T-helper 17 cell (primary cell): ENCODE measurements around the gene PDCD6IP. TPM values are rescaled to one million over a fixed set of nuclear protein-coding genes. Genes with fewer than 3 reads are reported as not detected.
A peak's percentile ranks its signal among the peaks of the same experiment; 100 is the strongest.
"Not testable (repeated sequence)": the region's sequence is repeated elsewhere in the genome, so short reads cannot be mapped to it uniquely, and the experiment has no call there.

Experiments used
- ATAC-seq: fragments of 150-1000 bp; cut with Tn5 transposase; 2 replicates; pipeline ENCODE4 v1.10.0; 2021; ENCODE audit warnings: mild to moderate bottlenecking, moderate library complexity
- DNase-seq, 3 donors: peaks; one replicate each; pipeline versions ENCODE4 v3.0.0 to v3.0.0-alpha.2; 2020 to 2021
- H3K9me3 ChIP-seq: one replicate; pipeline ENCODE4 v1.7.0; 2013; ENCODE audit warnings: low read length, mild to moderate bottlenecking; ENCODE audit not compliant: control insufficient read depth, poor library complexity, severe bottlenecking
- H3K27ac Mint-ChIP-seq: one replicate; pipeline ENCODE4 v1.8.0; 2022; ENCODE audit warnings: mild to moderate bottlenecking, moderate library complexity, mixed read lengths
- H3K27me3 Mint-ChIP-seq: one replicate; pipeline ENCODE4 v1.8.0; 2022; ENCODE audit warnings: mixed read lengths
- H3K36me3 Mint-ChIP-seq: one replicate; pipeline ENCODE4 v1.8.0; 2022; ENCODE audit warnings: low read depth, mixed read lengths
- H3K4me1 Mint-ChIP-seq: one replicate; pipeline ENCODE4 v1.8.0; 2022; ENCODE audit warnings: mild to moderate bottlenecking, mixed read lengths
- H3K4me3 Mint-ChIP-seq: one replicate; pipeline ENCODE4 v1.8.0; 2022; ENCODE audit warnings: mild to moderate bottlenecking, moderate library complexity, mixed read lengths
- total RNA-seq, 4 donors: library from RNA in 2 of 4; stranded (reverse) in 2 of 4; gene quantifications; one replicate each; pipeline ENCODE4 v1.2.3 and lab custom pipeline; 2022 to 2026

The PDCD6IP gene
- total RNA-seq, 2 donors from 2014 or later = 149 to 156 TPM

DNA sequence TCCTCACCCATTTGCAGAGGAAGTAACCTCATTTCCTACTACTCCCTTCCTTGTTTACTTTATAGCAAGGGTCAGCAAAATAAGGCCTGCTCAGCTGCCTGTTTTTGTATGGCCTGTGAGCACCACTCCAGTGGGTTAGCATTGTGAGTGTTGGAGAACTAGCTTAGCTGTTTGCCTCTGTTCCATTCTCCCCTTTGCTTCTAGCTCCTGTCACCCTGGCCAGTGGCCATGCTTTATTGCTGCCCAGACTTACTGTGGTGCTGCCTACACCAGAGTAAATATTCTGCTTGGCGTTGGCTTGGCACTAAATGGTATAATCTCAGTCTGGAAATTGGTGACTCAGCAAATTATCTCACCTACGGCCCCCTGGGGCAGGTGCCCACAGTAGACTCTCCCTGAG, 8.8 kb downstream of the PDCD6IP start:
- no peaks in the 10 kb centered on the region for H3K9me3 ChIP-seq
- no peak overlapping the region for H3K4me3 Mint-ChIP-seq
- H3K27me3 Mint-ChIP-seq = no peaks in the 10 kb centered on the region
- DNase-seq (no peak), ATAC-seq (no peak)
- H3K36me3 Mint-ChIP-seq = peaks cover 6% of the 10 kb centered on the region
- peaks cover 64% of the 10 kb centered on the region for H3K4me1 Mint-ChIP-seq
- peak overlapping the region; percentile 82 for H3K27ac Mint-ChIP-seq

GRCh38 chr3:33808559-33808958, 10.1 kb downstream of the PDCD6IP start:
- no peak overlapping the region for H3K4me3 Mint-ChIP-seq

GRCh38 chr3:33810545-33810944, 12.1 kb downstream of the PDCD6IP start:
- Mint-ChIP-seq H3K27me3 (no peaks in the 10 kb centered on the region), H3K36me3 (peaks cover 6% of the 10 kb centered on the region), H3K4me1 (peaks cover 52% of the 10 kb centered on the region), H3K27ac (peak overlapping the region; percentile 82), H3K4me3 (no peak overlapping the region)
- ATAC-seq = no peak
- no peaks in the 10 kb centered on the region for H3K9me3 ChIP-seq
- DNase-seq = no peak

More at GRCh38 chr3:33808559-33808958, 10.1 kb downstream of the PDCD6IP start:
- Mint-ChIP-seq H3K36me3 (peaks cover 3% of the 10 kb centered on the region), H3K27me3 (no peaks in the 10 kb centered on the region), H3K4me1 (peaks cover 61% of the 10 kb centered on the region), H3K27ac (peak overlapping the region; percentile 82)
- no peak for DNase-seq
- no peaks in the 10 kb centered on the region for H3K9me3 ChIP-seq
- no peak for ATAC-seq

GRCh38 chr3:33821989-33822388, 23.6 kb downstream of the PDCD6IP start:
- Mint-ChIP-seq H3K27ac (no peak overlapping the region), H3K4me1 (peaks cover 11% of the 10 kb centered on the region), H3K27me3 (no peaks in the 10 kb centered on the region), H3K36me3 (peaks cover 9% of the 10 kb centered on the region), H3K4me3 (no peak overlapping the region)
- ATAC-seq (no peak), DNase-seq (no peak)
- no peaks in the 10 kb centered on the region for H3K9me3 ChIP-seq

DNA sequence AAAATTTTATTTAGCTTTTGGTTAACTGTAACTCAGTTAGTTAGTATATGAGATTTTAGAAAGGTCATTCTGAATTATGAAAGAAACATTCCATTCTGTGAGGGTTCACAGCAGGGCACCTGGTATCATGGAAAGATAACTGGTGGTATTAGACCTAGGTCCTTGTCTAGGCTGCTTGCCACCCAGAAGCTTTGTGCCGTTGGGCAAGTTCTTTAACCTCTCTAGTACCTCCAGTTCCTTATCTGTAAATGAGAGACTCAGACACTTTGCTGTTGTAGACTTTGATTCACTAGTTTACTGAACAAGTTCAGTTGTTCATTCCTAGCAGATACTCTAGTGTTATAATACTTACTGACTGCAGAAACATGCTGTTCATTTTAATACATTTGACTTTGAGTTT, 25.4 kb downstream of the PDCD6IP start:
- H3K27ac Mint-ChIP-seq = no peak overlapping the region
- H3K36me3 Mint-ChIP-seq = peaks cover 10% of the 10 kb centered on the region
- H3K4me1 Mint-ChIP-seq = peaks cover 11% of the 10 kb centered on the region
- H3K27me3 Mint-ChIP-seq = no peaks in the 10 kb centered on the region
- no peaks in the 10 kb centered on the region for H3K9me3 ChIP-seq
- no peak overlapping the region for H3K4me3 Mint-ChIP-seq
- no peak for ATAC-seq
- DNase-seq = no peak

GRCh38 chr3:33825111-33825510, 26.7 kb downstream of the PDCD6IP start:
- no peak for ATAC-seq
- H3K9me3 ChIP-seq = no peaks in the 10 kb centered on the region
- peak overlapping the region; percentile 34 for H3K27ac Mint-ChIP-seq
- peaks cover 10% of the 10 kb centered on the region for H3K36me3 Mint-ChIP-seq
- peaks cover 15% of the 10 kb centered on the region for H3K4me1 Mint-ChIP-seq
- DNase-seq = no peak
- H3K4me3 Mint-ChIP-seq = no peak overlapping the region
- H3K27me3 Mint-ChIP-seq = no peaks in the 10 kb centered on the region

DNA sequence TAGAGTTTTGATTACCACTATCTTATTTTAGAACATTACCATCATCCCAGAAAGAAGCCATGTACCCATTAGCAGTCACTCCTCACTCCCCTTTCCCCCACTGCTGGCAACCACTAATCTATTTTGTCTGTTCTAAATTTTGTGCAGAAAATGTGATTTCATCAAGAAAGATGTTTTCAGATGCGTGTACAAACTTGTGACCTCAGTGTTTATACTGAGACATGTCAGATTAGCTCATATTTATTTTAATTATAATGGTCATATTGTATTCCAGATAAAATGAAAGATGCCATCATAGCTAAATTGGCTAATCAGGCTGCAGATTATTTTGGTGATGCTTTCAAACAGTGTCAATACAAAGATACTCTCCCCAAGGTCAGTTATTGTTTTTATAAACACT, 27.8 kb downstream of the PDCD6IP start:
- ATAC-seq = no peak
- H3K9me3 ChIP-seq = no peaks in the 10 kb centered on the region
- Mint-ChIP-seq H3K36me3 (peaks cover 10% of the 10 kb centered on the region), H3K27ac (peak overlapping the region; percentile 34), H3K4me3 (no peak overlapping the region), H3K27me3 (no peaks in the 10 kb centered on the region), H3K4me1 (peaks cover 14% of the 10 kb centered on the region)
- DNase-seq = no peak

DNA sequence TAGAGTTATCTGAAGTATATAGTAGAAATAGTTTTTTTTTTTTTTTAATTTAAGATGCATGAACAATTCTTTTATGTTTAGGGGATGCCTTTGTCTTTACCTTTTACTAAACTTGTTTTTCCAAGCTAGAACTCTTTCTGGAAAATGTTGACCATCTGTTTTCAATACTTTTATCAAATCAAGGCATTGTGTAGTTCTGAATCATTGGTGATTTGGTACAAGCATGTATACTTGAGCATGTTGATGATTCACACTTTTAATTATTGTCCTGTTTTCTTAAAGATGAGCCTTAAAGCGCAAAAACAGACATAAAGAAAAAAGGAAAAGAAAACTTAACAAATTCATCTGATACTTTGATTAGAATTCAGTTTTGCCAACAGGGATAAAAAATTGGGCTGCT, 28.3 kb downstream of the PDCD6IP start:
- Mint-ChIP-seq H3K27me3 (no peaks in the 10 kb centered on the region), H3K4me1 (peaks cover 12% of the 10 kb centered on the region), H3K27ac (no peak overlapping the region), H3K36me3 (peaks cover 6% of the 10 kb centered on the region), H3K4me3 (no peak overlapping the region)
- no peaks in the 10 kb centered on the region for H3K9me3 ChIP-seq
- ATAC-seq (no peak), DNase-seq (no peak)

GRCh38 chr3:33829720-33830119, 31.3 kb downstream of the PDCD6IP start:
- Mint-ChIP-seq H3K4me3 (no peak overlapping the region), H3K27me3 (no peaks in the 10 kb centered on the region), H3K36me3 (peaks cover 15% of the 10 kb centered on the region), H3K4me1 (peaks cover 30% of the 10 kb centered on the region), H3K27ac (no peak overlapping the region)
- H3K9me3 ChIP-seq = no peaks in the 10 kb centered on the region
- ATAC-seq (no peak), DNase-seq (no peak)

DNA sequence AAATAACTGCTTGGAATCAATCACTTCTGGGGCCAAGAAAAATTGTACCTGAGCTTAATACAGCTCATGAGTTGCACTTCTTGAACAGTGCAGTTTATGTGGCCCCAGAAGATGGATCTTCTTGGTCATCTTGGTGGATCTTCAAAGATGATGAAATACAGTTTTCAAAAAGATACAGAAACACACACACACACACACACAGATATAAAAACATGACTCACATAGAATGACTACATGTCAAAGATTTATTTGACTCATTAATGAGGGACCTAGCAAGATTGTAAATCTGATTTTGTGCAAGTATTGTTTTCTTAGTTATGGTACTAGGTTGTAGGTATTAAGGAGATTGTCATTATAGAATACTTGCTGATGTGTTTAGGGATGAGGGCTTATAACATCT, 32.6 kb downstream of the PDCD6IP start:
- Mint-ChIP-seq H3K36me3 (peaks cover 15% of the 10 kb centered on the region), H3K4me3 (no peak overlapping the region), H3K4me1 (peaks cover 30% of the 10 kb centered on the region), H3K27me3 (no peaks in the 10 kb centered on the region), H3K27ac (no peak overlapping the region)
- no peaks in the 10 kb centered on the region for H3K9me3 ChIP-seq
- DNase-seq = no peak
- ATAC-seq = no peak

DNA sequence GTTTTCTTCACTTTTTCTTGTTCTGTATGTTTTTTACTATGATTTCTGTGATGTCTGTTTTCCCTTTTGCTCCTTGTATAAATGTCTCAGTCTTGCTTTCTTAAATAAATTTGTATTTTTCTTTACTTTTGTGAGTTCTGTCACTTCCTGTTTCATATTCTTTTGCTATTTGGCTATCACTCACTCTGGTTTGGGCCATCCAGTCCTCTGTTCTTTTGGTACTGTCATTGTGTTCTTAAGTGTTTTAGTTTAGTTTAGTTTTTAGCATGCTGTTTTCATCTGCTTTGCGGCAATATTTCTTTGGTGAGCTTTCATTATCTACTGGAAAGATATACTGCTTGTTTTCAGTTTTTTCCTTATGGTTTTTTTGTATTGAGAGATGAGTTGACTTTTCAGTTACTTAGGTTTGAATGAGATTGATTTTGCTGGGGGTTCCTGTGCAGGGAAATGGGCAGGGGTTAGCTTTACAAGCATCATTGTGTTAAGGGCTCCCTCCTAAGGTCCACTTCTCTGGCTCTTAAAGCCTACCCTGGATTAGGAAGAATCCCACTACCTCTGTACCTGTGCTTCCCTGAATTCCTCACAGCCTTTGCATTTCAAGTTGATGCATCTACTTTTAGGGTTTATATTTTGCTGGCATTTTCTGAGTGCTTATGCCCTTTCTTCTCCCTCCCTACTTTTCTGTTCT, 35.1 kb downstream of the PDCD6IP start:
- no peak for ATAC-seq
- no peaks in the 10 kb centered on the region for H3K27me3 Mint-ChIP-seq
- H3K27ac Mint-ChIP-seq = peak overlapping the region; percentile 88
- no peaks in the 10 kb centered on the region for H3K9me3 ChIP-seq
- H3K4me3 Mint-ChIP-seq = peak overlapping the region; percentile 25
- H3K4me1 Mint-ChIP-seq = peaks cover 28% of the 10 kb centered on the region
- peaks cover 14% of the 10 kb centered on the region for H3K36me3 Mint-ChIP-seq
- DNase-seq = no peak

DNA sequence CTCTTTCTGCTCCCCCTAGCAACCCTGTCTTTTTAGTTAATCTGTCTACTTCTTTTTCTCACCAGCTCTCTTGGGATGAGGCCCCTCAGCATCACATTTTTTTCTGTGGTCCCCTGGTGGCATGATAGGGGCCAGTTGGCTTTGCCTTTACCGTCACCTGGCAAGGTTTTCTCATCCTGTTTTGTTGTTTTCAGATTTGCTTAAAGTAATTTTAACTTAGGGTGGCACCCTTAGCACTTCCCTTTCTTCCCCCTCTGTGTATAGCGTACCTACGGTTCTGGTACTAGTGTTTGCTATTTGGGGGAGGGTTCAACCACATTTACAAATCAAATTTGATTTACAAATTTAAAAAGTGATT, 35.6 kb downstream of the PDCD6IP start:
- H3K36me3 Mint-ChIP-seq = peaks cover 12% of the 10 kb centered on the region
- DNase-seq = no peak
- peak overlapping the region; percentile 88 for H3K27ac Mint-ChIP-seq
- ATAC-seq = peak; percentile 37
- no peaks in the 10 kb centered on the region for H3K9me3 ChIP-seq
- H3K4me3 Mint-ChIP-seq = peak overlapping the region; percentile 25
- no peaks in the 10 kb centered on the region for H3K27me3 Mint-ChIP-seq
- H3K4me1 Mint-ChIP-seq = peaks cover 28% of the 10 kb centered on the region

GRCh38 chr3:33837182-33837581, 38.8 kb downstream of the PDCD6IP start:
- H3K36me3 Mint-ChIP-seq, H3K9me3 ChIP-seq, H3K27me3 Mint-ChIP-seq, H3K4me3 Mint-ChIP-seq, ATAC-seq, DNase-seq, H3K27ac Mint-ChIP-seq: not testable (repeated sequence)
- H3K4me1 Mint-ChIP-seq = peaks cover 24% of the 10 kb centered on the region

DNA sequence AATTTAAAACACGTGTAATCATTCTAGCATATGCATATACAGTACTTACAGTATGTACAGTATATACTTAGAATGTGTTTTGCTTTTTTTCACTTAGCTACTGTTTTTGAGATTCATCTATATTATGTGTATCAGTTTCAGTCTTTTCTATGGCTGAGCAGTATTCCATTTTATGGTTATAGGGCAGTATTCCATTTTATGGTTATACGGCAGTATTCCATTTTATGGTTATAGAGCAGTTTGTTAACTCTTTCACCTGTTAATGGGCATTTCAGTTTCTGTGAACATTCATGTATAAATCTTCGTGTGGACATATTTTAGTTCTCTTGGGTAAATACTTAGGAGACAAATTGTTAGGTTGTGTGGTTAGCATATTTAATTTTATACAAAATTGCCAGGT, 40.9 kb downstream of the PDCD6IP start:
- Mint-ChIP-seq H3K27ac (no peak overlapping the region), H3K27me3 (no peaks in the 10 kb centered on the region), H3K4me1 (peaks cover 7% of the 10 kb centered on the region), H3K4me3 (no peak overlapping the region), H3K36me3 (no peaks in the 10 kb centered on the region)
- no peak for ATAC-seq
- no peaks in the 10 kb centered on the region for H3K9me3 ChIP-seq
- DNase-seq = no peak
